Measurements from ENCODE around the gene GALNT11.

DNA sequence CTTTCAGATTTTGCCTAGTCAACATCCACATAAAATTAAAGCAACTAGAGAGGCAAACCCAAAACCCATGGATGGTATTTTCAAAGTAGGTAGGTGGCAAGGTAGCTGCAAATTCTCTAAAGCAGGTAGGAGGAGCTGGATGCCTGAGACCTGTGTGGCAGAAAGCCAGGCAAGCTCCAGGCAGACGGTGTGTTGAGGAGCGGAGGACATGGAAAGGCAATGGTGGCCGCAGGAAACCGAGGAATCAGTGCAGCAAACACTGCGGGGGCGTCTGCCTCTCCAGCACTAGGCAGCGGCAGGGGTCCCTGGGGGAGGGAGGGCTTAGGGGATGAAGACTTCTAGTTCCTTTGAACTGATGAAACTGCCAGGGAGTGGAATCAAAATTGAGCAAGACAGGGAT is 101.3 kb downstream of the GALNT11 start:
- TF ChIP-seq POLR2A (IDR thresholded peaks at IDR 0.05): no peak
- TF ChIP-seq, protein P1, sequence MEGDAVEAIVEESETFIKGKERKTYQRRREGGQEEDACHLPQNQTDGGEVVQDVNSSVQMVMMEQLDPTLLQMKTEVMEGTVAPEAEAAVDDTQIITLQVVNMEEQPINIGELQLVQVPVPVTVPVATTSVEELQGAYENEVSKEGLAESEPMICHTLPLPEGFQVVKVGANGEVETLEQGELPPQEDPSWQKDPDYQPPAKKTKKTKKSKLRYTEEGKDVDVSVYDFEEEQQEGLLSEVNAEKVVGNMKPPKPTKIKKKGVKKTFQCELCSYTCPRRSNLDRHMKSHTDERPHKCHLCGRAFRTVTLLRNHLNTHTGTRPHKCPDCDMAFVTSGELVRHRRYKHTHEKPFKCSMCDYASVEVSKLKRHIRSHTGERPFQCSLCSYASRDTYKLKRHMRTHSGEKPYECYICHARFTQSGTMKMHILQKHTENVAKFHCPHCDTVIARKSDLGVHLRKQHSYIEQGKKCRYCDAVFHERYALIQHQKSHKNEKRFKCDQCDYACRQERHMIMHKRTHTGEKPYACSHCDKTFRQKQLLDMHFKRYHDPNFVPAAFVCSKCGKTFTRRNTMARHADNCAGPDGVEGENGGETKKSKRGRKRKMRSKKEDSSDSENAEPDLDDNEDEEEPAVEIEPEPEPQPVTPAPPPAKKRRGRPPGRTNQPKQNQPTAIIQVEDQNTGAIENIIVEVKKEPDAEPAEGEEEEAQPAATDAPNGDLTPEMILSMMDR (IDR thresholded peaks at IDR 0.05): no peak

Data from thyroid gland (tissue), 4 donors.